Natural killer cell (primary cell): ENCODE results near the gene WNK4. TPM values are rescaled to one million over a fixed set of nuclear protein-coding genes. Genes with fewer than 3 reads are reported as not detected.
A peak's percentile ranks its signal among the peaks of the same experiment; 100 is the strongest.

Source experiments
- ATAC-seq, 3 donors: fragments of 150-1000 bp in 2 of 3; fragments of 200-7000 bp in 1 of 3; cut with Tn5 transposase; 1 replicate in 1 of 3; 2 replicates in 2 of 3; pipeline ENCODE4 v1.10.0; 2021; ENCODE audit warnings: mild to moderate bottlenecking in 2 of 3, moderate library complexity in 2 of 3
- DNase-seq, 2 donors: peaks; one replicate each; pipeline versions ENCODE4 v3.0.0 to v3.0.0-alpha.2; 2013 to 2021; ENCODE audit warnings: mixed read lengths in 1 of 2
- H3K27ac ChIP-seq: one replicate; pipeline ENCODE4 v1.5.1; 2013; ENCODE audit warnings: mild to moderate bottlenecking, low read length
- H3K27me3 ChIP-seq: one replicate; pipeline ENCODE4 v1.6.1; 2013; ENCODE audit warnings: low read length; ENCODE audit not compliant: control insufficient read depth, insufficient read depth
- H3K36me3 ChIP-seq: one replicate; pipeline ENCODE4 v1.6.1; 2013; ENCODE audit warnings: low read length; ENCODE audit not compliant: control insufficient read depth, insufficient read depth
- H3K4me1 ChIP-seq: one replicate; pipeline ENCODE4 v1.6.1; 2013; ENCODE audit warnings: low read length; ENCODE audit not compliant: control insufficient read depth, insufficient read depth
- H3K4me3 ChIP-seq: one replicate; pipeline ENCODE4 v1.5.1; 2013; ENCODE audit warnings: low read length
- H3K9me3 ChIP-seq: one replicate; pipeline ENCODE4 v1.6.1; 2013; ENCODE audit warnings: low read length; ENCODE audit not compliant: control insufficient read depth, insufficient read depth
- H3K27ac Mint-ChIP-seq, 2 donors: one replicate each; pipeline ENCODE4 v1.8.0; 2022; ENCODE audit warnings: mild to moderate bottlenecking in 2 of 2, mixed read lengths in 2 of 2, moderate library complexity in 1 of 2
- H3K27me3 Mint-ChIP-seq, 2 donors: one replicate each; pipeline ENCODE4 v1.8.0; 2022; ENCODE audit warnings: low read depth in 2 of 2, mixed read lengths in 2 of 2
- H3K36me3 Mint-ChIP-seq: one replicate; pipeline ENCODE4 v1.8.0; 2022; ENCODE audit warnings: mixed read lengths
- H3K4me1 Mint-ChIP-seq, 2 donors: one replicate each; pipeline ENCODE4 v1.8.0; 2022; ENCODE audit warnings: mixed read lengths in 2 of 2
- H3K4me3 Mint-ChIP-seq: one replicate; pipeline ENCODE4 v1.8.0; 2022; ENCODE audit warnings: mild to moderate bottlenecking, moderate library complexity, mixed read lengths
- H3K9me3 Mint-ChIP-seq, 2 donors: one replicate each; pipeline ENCODE4 v1.8.0; 2022; ENCODE audit warnings: mixed read lengths in 2 of 2
- CTCF ChIP-seq: fragments of 200-600 bp; IDR thresholded peaks from one replicate; pipeline ENCODE4 v1.8.0; 2022; ENCODE audit warnings: antibody characterized with exemption
- WGBS: methylation state at CpG from one replicate; pipeline ENCODE4 v1.1.7; 2013; ENCODE audit warnings: missing lambda C conversion rate; ENCODE audit not compliant: insufficient coverage; 5-methylcytosine and 5-hydroxymethylcytosine counted together
- intact Hi-C: fragments of 100-400 bp; cut with micrococcal nuclease; formaldehyde crosslinking; loops from one replicate; pipeline ENCODE4 v1.14.2; 2022
- total RNA-seq, 4 donors: library from RNA; stranded (reverse); fragments of 120-200 nt in 1 of 4; gene quantifications; one replicate each; pipeline versions ENCODE4 v1.2.3 to v1.2.4, GENCODE V29; 2013 to 2022

Gene WNK4
- total RNA-seq, 3 donors from 2014 or later (not counting 1 experiment from before 2014, with no cell fraction given) = 0.09 to 0.13 TPM; not detected in 1

DNA sequence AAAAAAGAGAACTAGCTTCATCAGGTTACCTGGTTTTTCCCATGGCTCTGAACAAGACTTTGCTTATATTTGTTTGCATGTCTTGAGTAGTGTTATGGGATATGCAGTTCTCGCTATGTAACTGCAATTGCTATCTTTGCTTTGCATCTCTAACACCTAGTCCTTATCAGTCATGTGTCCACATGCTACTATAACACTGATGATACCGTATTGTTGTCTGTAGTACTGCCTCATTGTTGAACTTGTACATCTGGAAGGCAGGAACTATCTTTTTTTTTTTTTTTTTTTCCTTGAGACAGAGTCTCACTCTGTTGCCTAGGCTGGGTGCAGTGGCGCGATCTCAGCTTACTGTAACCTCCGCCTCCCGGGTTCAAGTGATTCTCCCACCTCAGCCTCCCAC, 55.3 kb downstream of the WNK4 start:
- H3K4me1 Mint-ChIP-seq = peaks cover 22 to 29% of the 10 kb centered on the region in 2 donors
- no peaks in the 10 kb centered on the region for H3K9me3 ChIP-seq
- no peaks in the 10 kb centered on the region for H3K9me3 Mint-ChIP-seq
- no peaks in the 10 kb centered on the region for H3K27me3 ChIP-seq
- peaks cover 30% of the 10 kb centered on the region for H3K36me3 ChIP-seq
- H3K27me3 Mint-ChIP-seq = no peaks in the 10 kb centered on the region
- H3K4me3 Mint-ChIP-seq = peak overlapping the region; percentile 38
- H3K27ac Mint-ChIP-seq = no peak overlapping the region
- peaks cover 11% of the 10 kb centered on the region for H3K36me3 Mint-ChIP-seq
- DNase-seq (no peak), ATAC-seq (no peak)
- WGBS = 97% methylated on average over 6 of the region's 6 CpGs
- TF ChIP-seq CTCF = no peak
- peaks cover 7% of the 10 kb centered on the region for H3K4me1 ChIP-seq
- H3K27ac ChIP-seq = no peak overlapping the region
- intact Hi-C loops = loop anchor here (10.0 kb wide), 1 partner anchor 649 kb away; the partner anchor contains the start of gene DHX8
- no peak overlapping the region for H3K4me3 ChIP-seq

GRCh38 chr17:42841975-42842685, 61.7 kb downstream of the WNK4 start:
- WGBS = 86% methylated on average over 9 of the region's 11 CpGs
- no peak overlapping the region for H3K27ac ChIP-seq
- peaks cover 61% of the 10 kb centered on the region for H3K36me3 ChIP-seq
- TF ChIP-seq CTCF = no peak
- H3K4me1 Mint-ChIP-seq = peaks cover 0 to 11% of the 10 kb centered on the region in 2 donors
- H3K4me3 ChIP-seq = no peak overlapping the region
- intact Hi-C loops = no loop called here
- H3K4me3 Mint-ChIP-seq = no peak overlapping the region
- H3K27ac Mint-ChIP-seq = no peak overlapping the region
- ATAC-seq (no peak), DNase-seq (no peak)
- no peaks in the 10 kb centered on the region for H3K27me3 Mint-ChIP-seq
- H3K4me1 ChIP-seq = peaks cover 9% of the 10 kb centered on the region
- H3K27me3 ChIP-seq = no peaks in the 10 kb centered on the region
- H3K9me3 ChIP-seq = no peaks in the 10 kb centered on the region
- H3K36me3 Mint-ChIP-seq = peaks cover 11% of the 10 kb centered on the region
- H3K9me3 Mint-ChIP-seq = no peaks in the 10 kb centered on the region

DNA sequence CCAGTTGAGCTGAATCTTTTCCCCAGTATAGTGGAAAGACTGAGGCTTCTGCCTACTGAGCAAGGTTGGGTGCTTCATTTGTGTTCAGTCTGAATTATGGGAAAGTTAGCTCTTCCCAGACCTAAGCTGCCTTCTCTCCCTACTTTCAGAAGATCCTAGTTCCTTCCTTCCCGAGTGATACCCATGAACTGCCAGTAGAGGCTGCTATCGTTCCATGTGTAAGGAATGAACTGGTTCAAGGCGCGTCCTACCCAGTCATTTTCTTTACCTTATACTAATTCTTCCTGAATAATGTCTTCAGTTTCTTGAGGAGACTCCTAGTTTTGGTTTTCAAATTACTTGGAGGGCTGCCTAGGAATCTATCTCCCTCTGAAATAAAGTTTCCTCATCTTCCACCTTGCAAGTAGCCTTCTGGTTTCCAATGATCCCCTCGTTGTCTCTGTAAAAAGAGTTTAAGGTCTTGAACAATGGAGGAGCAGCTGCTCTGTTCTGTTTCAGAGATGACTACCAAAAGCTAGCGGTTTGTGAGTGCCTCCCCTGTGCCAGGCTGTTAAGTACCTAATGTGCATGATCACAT, 63.0 kb downstream of the WNK4 start:
- Histone ChIP-seq H3K4me3 (no peak overlapping the region), H3K4me1 (peaks cover 9% of the 10 kb centered on the region), H3K27ac (no peak overlapping the region), H3K27me3 (no peaks in the 10 kb centered on the region), H3K9me3 (no peaks in the 10 kb centered on the region), H3K36me3 (peaks cover 52% of the 10 kb centered on the region)
- WGBS = 65% methylated on average over 6 of the region's 6 CpGs
- Mint-ChIP-seq H3K36me3 (peaks cover 11% of the 10 kb centered on the region), H3K9me3 (no peaks in the 10 kb centered on the region), H3K27ac (peak overlapping the region in 1 of 2 donors; percentile 42), H3K4me1 (peaks cover 0 to 11% of the 10 kb centered on the region in 2 donors), H3K27me3 (no peaks in the 10 kb centered on the region), H3K4me3 (no peak overlapping the region)
- ATAC-seq (peak in 1 of 3 donors; percentile 54), DNase-seq (peak in 1 of 2 donors; percentile 52)
- intact Hi-C loops = no loop called here
- no peak for TF ChIP-seq CTCF
